Ammon's horn (tissue), 1 donor: ENCODE results near the gene POU4F3.

Source experiments
- DNase-seq: peaks from one replicate; pipeline ENCODE4 v3.0.0-alpha.2; 2016; ENCODE audit warnings: low spot score

Gene POU4F3

GRCh38 chr5:146340260-146341081 is 1.8 kb downstream of the POU4F3 start:
- peak; percentile 24 for DNase-seq

- no peak for DNase-seq
Measured at GRCh38 chr5:146341854-146342253, 3.2 kb downstream of the POU4F3 start.

DNA sequence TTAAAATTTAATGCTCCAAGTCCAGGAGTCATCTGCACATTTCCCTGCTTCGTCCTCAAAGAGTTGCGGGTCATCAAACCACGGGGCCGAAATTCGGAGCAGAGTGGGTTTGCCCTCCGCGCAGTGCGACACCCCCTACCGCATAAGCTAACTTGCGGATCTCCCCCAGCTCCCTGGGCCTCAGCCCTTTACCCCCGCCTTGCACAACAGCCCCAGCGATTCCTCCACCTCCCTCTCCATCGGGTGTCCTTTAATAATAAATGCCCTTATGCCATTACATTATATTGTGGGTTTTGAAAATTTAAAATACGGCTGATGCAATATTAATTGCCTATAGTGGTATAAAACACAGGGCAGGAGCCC is 3.9 kb downstream of the POU4F3 start:
- DNase-seq = no peak

- no peak for DNase-seq
Measured at GRCh38 chr5:146342882-146343865, 4.5 kb downstream of the POU4F3 start.

GRCh38 chr5:146344155-146345118 is 5.8 kb downstream of the POU4F3 start:
- DNase-seq = no peak

- DNase-seq = no peak
Measured at GRCh38 chr5:146345240-146345577, 6.6 kb downstream of the POU4F3 start.

DNA sequence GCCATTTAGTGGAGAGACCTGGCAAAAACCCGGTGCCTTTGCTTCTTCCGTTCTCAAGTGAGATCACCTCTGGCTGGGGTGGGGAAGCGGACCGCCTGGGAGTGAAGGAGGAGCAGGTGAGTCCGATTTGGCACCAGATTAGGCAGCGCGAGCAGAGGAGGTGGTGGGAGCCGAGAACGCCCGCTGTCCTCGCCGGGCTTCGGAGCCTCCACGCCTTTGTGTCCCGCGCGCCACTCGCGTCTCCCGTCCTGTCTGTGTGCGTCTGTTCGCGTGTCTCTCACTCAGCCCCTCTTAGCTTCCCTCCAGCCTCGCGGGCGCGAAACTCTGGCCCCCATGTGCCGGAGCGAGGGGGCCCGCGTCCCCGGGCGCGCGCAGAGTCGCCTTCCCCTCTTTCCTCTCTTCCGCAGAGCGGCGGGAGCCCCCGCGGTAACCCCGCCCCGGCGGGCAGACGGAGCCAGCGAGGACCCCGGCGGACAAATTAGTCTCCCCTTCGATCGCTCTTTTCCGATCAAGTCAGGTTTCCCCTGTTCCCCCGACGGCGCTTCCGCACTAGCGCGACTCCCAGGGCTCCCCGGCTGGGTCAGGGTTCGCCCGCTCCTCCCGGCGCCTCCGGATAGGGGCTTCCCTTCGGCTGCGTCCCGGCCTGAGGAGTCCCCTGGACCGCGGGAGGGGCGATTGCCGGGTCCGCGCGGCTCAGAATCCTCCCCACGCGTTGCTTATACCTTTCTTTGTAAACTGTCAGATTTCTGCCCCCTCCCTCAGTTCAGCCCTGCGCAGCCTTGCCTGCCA is 7.1 kb downstream of the POU4F3 start:
- DNase-seq = no peak

DNA sequence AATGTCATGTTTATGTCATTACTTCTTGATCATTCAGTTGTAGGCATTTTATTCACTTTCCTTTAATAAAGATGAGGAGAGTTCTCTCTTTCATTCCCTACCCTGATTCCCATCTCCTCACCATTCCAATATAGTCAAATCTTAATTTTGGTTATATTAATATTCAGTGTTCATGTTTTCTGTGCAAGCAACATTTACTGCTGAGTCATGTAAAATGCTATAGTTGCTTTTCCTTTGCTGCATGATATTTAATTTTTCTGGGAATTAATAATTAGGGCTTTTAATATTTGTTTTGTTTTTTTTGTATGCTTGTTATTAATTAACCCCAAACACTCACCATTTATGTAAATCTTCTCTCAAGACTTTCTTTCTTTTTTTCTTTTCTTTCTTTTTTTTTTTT is 18.5 kb downstream of the POU4F3 start:
- no peak for DNase-seq

DNA sequence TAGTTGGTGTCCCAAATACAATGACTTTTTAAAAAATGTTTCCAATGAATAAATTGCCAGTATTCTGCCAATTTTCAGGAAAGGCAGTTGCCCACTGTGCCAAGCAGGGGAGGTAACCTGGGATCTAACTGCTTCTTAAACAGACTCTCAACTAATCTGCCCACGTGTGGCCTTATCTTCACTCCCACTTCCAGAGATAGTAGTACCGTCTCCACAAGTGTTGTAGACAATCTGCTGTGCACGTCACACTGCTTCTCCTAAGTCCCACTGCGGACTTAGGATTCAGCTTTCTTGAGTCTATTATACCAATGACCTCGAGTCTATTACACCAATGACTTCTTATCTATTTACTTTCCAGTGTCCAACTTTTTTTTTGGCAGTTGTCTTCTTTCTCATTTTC is 21.2 kb downstream of the POU4F3 start:
- no peak for DNase-seq

DNA sequence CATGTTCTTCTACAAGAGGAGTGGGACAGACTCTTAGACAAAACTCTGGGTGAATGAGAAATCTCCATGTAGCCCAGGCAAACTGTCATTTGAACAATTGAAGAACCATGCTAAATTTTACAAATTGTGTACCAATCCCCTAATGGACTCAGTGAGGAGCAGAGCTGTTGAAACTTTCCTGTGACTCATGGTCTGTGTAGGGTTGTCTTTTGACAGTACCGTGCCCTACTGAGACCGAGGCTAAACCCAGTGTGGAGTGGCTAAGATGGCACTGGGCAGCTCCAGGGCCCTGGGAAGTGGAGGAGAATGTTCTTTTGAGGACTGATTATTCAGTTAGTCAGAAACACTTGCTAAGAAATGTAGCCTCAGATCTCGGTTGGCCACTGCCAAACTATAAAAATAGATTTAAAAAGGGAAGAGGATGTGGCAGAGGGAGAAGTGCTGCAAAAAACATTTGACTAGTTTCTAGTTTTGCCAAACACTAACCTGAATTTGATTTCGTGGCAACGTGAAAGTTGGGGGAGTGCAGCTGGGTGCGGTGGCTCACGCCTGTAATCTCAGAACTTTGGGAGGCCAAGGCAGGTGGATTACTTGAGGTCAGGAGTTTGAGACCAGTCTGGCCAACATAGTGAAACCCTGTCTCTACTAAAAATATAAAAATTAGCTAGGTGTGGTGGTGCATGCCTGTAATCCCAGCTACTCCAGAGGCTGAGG is 24.7 kb downstream of the POU4F3 start:
- no peak for DNase-seq

- DNase-seq = no peak
Measured at GRCh38 chr5:146365618-146366017, 27.0 kb downstream of the POU4F3 start.

GRCh38 chr5:146366904-146367303 is 28.3 kb downstream of the POU4F3 start:
- DNase-seq = no peak

- no peak for DNase-seq
Measured at GRCh38 chr5:146368137-146368536, 29.5 kb downstream of the POU4F3 start.

- no peak for DNase-seq
Measured at GRCh38 chr5:146369691-146370090, 31.1 kb downstream of the POU4F3 start.

GRCh38 chr5:146376821-146377220 is 38.2 kb downstream of the POU4F3 start:
- DNase-seq = no peak

DNA sequence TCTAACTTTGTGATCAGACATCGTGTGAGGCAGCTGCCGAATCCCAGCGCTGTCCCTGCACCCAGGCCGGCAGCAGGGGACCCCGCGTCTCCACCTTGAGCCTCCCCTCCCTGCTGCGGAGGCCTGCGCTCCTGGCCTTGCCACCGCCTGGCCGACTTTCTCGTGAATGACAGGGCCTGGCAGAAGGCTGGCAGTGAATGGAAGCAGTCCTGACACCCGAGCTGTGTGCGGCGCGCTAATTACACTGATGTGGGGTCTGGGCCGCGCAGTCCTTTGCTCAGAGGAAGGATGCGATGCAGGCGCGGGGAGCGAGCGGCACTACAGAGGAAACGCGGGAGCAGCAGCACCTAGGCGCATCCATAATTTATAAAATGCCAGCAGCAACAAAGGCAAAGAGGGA is 40.3 kb downstream of the POU4F3 start:
- DNase-seq = no peak

- DNase-seq = no peak
Measured at GRCh38 chr5:146380714-146381113, 42.1 kb downstream of the POU4F3 start.

DNA sequence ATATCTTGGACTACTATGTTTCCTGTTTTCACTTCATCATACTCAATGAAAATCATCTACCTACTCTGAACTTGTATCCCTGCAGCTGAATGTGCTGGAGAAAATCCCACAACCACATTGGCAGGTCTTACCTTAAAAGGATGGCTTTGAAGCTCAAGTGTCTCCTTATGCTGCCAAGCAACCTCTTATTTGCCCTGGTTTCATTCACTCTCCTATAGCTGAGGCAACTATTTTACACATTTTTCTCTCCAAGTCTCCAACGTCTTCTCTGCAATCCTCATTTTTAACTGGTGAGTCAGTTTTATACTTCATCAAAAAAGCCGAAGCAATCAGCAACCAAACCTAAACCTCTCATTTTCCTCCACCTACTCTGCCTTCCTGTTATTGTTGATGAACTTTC is 49.7 kb downstream of the POU4F3 start:
- no peak for DNase-seq

DNA sequence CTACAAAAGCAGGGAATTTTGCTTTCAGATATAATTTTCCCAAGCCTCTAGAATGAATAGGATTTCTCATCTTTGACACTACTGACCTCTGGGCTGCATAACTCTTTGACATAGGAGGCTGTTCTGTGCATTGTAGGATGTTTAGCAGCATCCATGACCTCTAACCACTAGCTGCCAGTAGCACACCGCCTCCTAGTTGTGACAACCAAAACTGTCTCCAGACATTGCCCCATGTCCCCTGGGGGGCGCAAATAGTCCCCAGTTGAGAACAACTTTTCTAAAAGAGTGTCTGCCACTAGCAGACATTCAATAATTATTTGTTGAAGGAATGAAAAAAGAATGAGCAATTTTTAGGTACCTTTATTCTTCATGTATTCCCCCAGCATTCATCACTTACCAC is 51.8 kb downstream of the POU4F3 start:
- no peak for DNase-seq
